ENCODE results near the gene CARMIL1. TPM values are rescaled to one million over a fixed set of nuclear protein-coding genes. Genes with fewer than 3 reads are reported as not detected.
"Not testable (repeated sequence)": the region's sequence is repeated elsewhere in the genome, so short reads cannot be mapped to it uniquely, and the experiment has no call there.

The CARMIL1 gene
- polyA plus RNA-seq, 2 donors, result 6.9 to 9.5 TPM

DNA sequence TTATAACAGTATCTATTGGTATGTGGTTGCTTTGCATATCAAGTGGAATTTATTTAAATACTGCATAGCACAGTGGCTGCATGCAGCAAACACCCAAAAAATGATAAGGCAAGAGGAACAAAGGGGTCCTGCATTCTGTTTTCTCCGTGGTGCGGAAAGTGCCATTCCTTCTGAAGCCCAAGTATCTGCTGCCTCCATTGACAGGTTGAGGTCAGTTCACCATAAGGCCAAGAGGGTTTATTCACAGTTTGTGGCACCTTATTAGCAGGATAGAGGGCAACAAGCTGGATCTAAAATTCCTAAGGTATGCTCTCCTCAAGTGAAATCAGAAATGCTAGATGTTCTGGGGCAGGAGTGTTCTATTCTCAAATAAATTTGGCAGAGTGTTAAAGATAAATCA, 9.3 kb downstream of the CARMIL1 start:
- Histone ChIP-seq H3K4me3 (ENCODE audit: low read depth in 1 of 2, low read length in 2 of 2) (no peak overlapping the region), H3K36me3 (ENCODE audit: control insufficient read depth in 2 of 2, insufficient read depth in 2 of 2, low read length in 1 of 2) (no peaks in the 10 kb centered on the region), H3K9me3 (ENCODE audit: control insufficient read depth in 2 of 2, insufficient read depth in 1 of 2, low read depth in 1 of 2, low read length in 1 of 2) (no peaks in the 10 kb centered on the region), H3K27me3 (ENCODE audit: control insufficient read depth in 1 of 2, insufficient read depth in 2 of 2, low read length in 2 of 2) (no peaks in the 10 kb centered on the region), H3K4me1 (ENCODE audit: control insufficient read depth in 2 of 2, insufficient read depth in 2 of 2, low read length in 1 of 2) (peaks cover 0 to 5% of the 10 kb centered on the region in 2 donors), H3K27ac (ENCODE audit: low read depth in 2 of 2, low read length in 1 of 2) (peak overlapping the region in 1 of 2 donors; percentile 22)
- WGBS, 2 donors, result 92 to 93% methylated on average over 2 of the region's 2 CpGs

GRCh38 chr6:25290306-25291060, 11.3 kb downstream of the CARMIL1 start:
- Histone ChIP-seq H3K36me3 (ENCODE audit: control insufficient read depth in 2 of 2, insufficient read depth in 2 of 2, low read length in 1 of 2) (no peaks in the 10 kb centered on the region), H3K4me3 (ENCODE audit: low read depth in 1 of 2, low read length in 2 of 2) (no peak overlapping the region), H3K27ac (ENCODE audit: low read depth in 2 of 2, low read length in 1 of 2) (no peak overlapping the region), H3K9me3 (ENCODE audit: control insufficient read depth in 2 of 2, insufficient read depth in 1 of 2, low read depth in 1 of 2, low read length in 1 of 2) (no peaks in the 10 kb centered on the region), H3K4me1 (ENCODE audit: control insufficient read depth in 2 of 2, insufficient read depth in 2 of 2, low read length in 1 of 2) (peaks cover 0 to 5% of the 10 kb centered on the region in 2 donors), H3K27me3 (ENCODE audit: control insufficient read depth in 1 of 2, insufficient read depth in 2 of 2, low read length in 2 of 2) (no peaks in the 10 kb centered on the region)
- WGBS, 2 donors, result 78 to 79% methylated on average over 5 of the region's 5 CpGs

- WGBS, 2 donors, result 67 to 77% methylated on average over 4 of the region's 4 CpGs
- H3K4me3 ChIP-seq (ENCODE audit: low read depth in 1 of 2, low read length in 2 of 2), result no peak overlapping the region
- H3K9me3 ChIP-seq (ENCODE audit: control insufficient read depth in 2 of 2, insufficient read depth in 1 of 2, low read depth in 1 of 2, low read length in 1 of 2), result no peaks in the 10 kb centered on the region
- H3K27ac ChIP-seq (ENCODE audit: low read depth in 2 of 2, low read length in 1 of 2), result no peak overlapping the region
- H3K4me1 ChIP-seq (ENCODE audit: control insufficient read depth in 2 of 2, insufficient read depth in 2 of 2, low read length in 1 of 2), result peaks cover 0 to 7% of the 10 kb centered on the region in 2 donors
- H3K36me3 ChIP-seq (ENCODE audit: control insufficient read depth in 2 of 2, insufficient read depth in 2 of 2, low read length in 1 of 2), result no peaks in the 10 kb centered on the region
- H3K27me3 ChIP-seq (ENCODE audit: control insufficient read depth in 1 of 2, insufficient read depth in 2 of 2, low read length in 2 of 2), result no peaks in the 10 kb centered on the region
Measured at GRCh38 chr6:25292384-25292783, 13.2 kb downstream of the CARMIL1 start.

DNA sequence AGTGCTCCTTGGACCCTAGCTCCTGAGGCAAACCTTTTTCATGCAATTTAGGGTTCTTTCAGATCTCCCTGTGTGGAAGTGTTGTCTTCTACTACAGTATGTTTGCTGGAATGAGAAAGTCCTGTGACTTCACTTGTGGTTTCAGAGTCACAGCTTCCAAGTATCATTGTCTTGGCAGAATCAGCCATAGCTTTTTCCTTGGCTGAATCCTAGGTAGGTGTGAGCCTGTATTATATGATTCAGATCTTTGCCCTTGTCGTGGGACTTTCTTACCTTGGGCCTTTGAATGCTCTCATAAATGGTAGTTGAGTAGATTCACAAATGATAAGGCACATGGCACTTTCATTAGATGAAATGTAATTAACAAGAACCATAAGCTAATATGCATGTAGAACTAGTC, 16.5 kb downstream of the CARMIL1 start:
- Histone ChIP-seq H3K27me3 (ENCODE audit: control insufficient read depth in 1 of 2, insufficient read depth in 2 of 2, low read length in 2 of 2) (no peaks in the 10 kb centered on the region), H3K4me1 (ENCODE audit: control insufficient read depth in 2 of 2, insufficient read depth in 2 of 2, low read length in 1 of 2) (peaks cover 0 to 2% of the 10 kb centered on the region in 2 donors), H3K36me3 (ENCODE audit: control insufficient read depth in 2 of 2, insufficient read depth in 2 of 2, low read length in 1 of 2) (no peaks in the 10 kb centered on the region), H3K4me3 (ENCODE audit: low read depth in 1 of 2, low read length in 2 of 2) (no peak overlapping the region), H3K27ac (ENCODE audit: low read depth in 2 of 2, low read length in 1 of 2) (no peak overlapping the region), H3K9me3 (ENCODE audit: control insufficient read depth in 2 of 2, insufficient read depth in 1 of 2, low read depth in 1 of 2, low read length in 1 of 2) (no peaks in the 10 kb centered on the region)
- WGBS, 2 donors, result 36 to 37% methylated on average over 1 of the region's 1 CpG

GRCh38 chr6:25296217-25296905, 17.2 kb downstream of the CARMIL1 start:
- H3K9me3 ChIP-seq (ENCODE audit: control insufficient read depth in 2 of 2, insufficient read depth in 1 of 2, low read depth in 1 of 2, low read length in 1 of 2), result no peaks in the 10 kb centered on the region
- H3K36me3 ChIP-seq (ENCODE audit: control insufficient read depth in 2 of 2, insufficient read depth in 2 of 2, low read length in 1 of 2), result no peaks in the 10 kb centered on the region
- H3K4me1 ChIP-seq (ENCODE audit: control insufficient read depth in 2 of 2, insufficient read depth in 2 of 2, low read length in 1 of 2), result peaks cover 0 to 2% of the 10 kb centered on the region in 2 donors
- no peaks in the 10 kb centered on the region for H3K27me3 ChIP-seq (ENCODE audit: control insufficient read depth in 1 of 2, insufficient read depth in 2 of 2, low read length in 2 of 2)
- peak overlapping the region in 1 of 2 donors; percentile 47 for H3K27ac ChIP-seq (ENCODE audit: low read depth in 2 of 2, low read length in 1 of 2)
- no peak overlapping the region for H3K4me3 ChIP-seq (ENCODE audit: low read depth in 1 of 2, low read length in 2 of 2)
- WGBS, 2 donors, result 86 to 93% methylated on average over 2 of the region's 2 CpGs

GRCh38 chr6:25297039-25297441, 17.9 kb downstream of the CARMIL1 start:
- WGBS, 2 donors, result 58 to 62% methylated on average over 2 of the region's 2 CpGs
- Histone ChIP-seq H3K27ac (ENCODE audit: low read depth in 2 of 2, low read length in 1 of 2) (no peak overlapping the region), H3K27me3 (ENCODE audit: control insufficient read depth in 1 of 2, insufficient read depth in 2 of 2, low read length in 2 of 2) (no peaks in the 10 kb centered on the region)

GRCh38 chr6:25297823-25298522, 18.8 kb downstream of the CARMIL1 start:
- peaks cover 0 to 2% of the 10 kb centered on the region in 2 donors for H3K4me1 ChIP-seq (ENCODE audit: control insufficient read depth in 2 of 2, insufficient read depth in 2 of 2, low read length in 1 of 2)
- H3K27me3 ChIP-seq (ENCODE audit: control insufficient read depth in 1 of 2, insufficient read depth in 2 of 2, low read length in 2 of 2), result no peaks in the 10 kb centered on the region
- no peaks in the 10 kb centered on the region for H3K36me3 ChIP-seq (ENCODE audit: control insufficient read depth in 2 of 2, insufficient read depth in 2 of 2, low read length in 1 of 2)
- H3K4me3 ChIP-seq (ENCODE audit: low read depth in 1 of 2, low read length in 2 of 2), result no peak overlapping the region
- no peak overlapping the region for H3K27ac ChIP-seq (ENCODE audit: low read depth in 2 of 2, low read length in 1 of 2)
- no peaks in the 10 kb centered on the region for H3K9me3 ChIP-seq (ENCODE audit: control insufficient read depth in 2 of 2, insufficient read depth in 1 of 2, low read depth in 1 of 2, low read length in 1 of 2)
- WGBS, 2 donors, result 78 to 87% methylated on average over 3 of the region's 3 CpGs

More at GRCh38 chr6:25297039-25297441, 17.9 kb downstream of the CARMIL1 start:
- Histone ChIP-seq H3K36me3 (ENCODE audit: control insufficient read depth in 2 of 2, insufficient read depth in 2 of 2, low read length in 1 of 2) (no peaks in the 10 kb centered on the region), H3K9me3 (ENCODE audit: control insufficient read depth in 2 of 2, insufficient read depth in 1 of 2, low read depth in 1 of 2, low read length in 1 of 2) (no peaks in the 10 kb centered on the region), H3K4me1 (ENCODE audit: control insufficient read depth in 2 of 2, insufficient read depth in 2 of 2, low read length in 1 of 2) (peaks cover 0 to 2% of the 10 kb centered on the region in 2 donors), H3K4me3 (ENCODE audit: low read depth in 1 of 2, low read length in 2 of 2) (no peak overlapping the region)

GRCh38 chr6:25298523-25298865, 19.3 kb downstream of the CARMIL1 start:
- 86 to 88% methylated on average over 8 of the region's 8 CpGs for WGBS, 2 donors
- not testable (repeated sequence) for H3K4me3 ChIP-seq (ENCODE audit: low read depth in 1 of 2, low read length in 2 of 2); H3K27me3 ChIP-seq (ENCODE audit: control insufficient read depth in 1 of 2, insufficient read depth in 2 of 2, low read length in 2 of 2); H3K9me3 ChIP-seq (ENCODE audit: control insufficient read depth in 2 of 2, insufficient read depth in 1 of 2, low read depth in 1 of 2, low read length in 1 of 2); H3K27ac ChIP-seq (ENCODE audit: low read depth in 2 of 2, low read length in 1 of 2); H3K4me1 ChIP-seq (ENCODE audit: control insufficient read depth in 2 of 2, insufficient read depth in 2 of 2, low read length in 1 of 2); H3K36me3 ChIP-seq (ENCODE audit: control insufficient read depth in 2 of 2, insufficient read depth in 2 of 2, low read length in 1 of 2)

DNA sequence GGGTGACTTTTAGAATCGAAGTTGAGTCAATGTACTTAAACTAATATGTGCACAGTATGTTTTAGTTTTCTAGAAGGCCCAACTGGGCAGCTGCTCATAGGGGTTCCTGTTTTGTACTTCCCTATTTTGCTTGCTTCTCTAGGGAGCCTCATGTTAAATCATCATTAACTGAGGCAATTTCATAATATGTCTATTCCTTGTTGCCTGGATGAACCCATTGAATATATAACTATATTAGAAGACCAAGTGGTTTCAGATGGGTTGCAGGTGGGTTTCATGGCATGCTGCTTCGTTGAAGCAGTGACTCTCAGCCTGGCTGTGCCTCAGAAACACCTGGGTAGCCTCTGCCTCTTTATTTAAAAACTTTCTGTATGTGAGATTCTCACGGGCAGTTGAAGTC, 22.2 kb downstream of the CARMIL1 start:
- H3K4me3 ChIP-seq (ENCODE audit: low read depth in 1 of 2, low read length in 2 of 2), result no peak overlapping the region
- 70 to 79% methylated on average over 3 of the region's 3 CpGs for WGBS, 2 donors
- H3K9me3 ChIP-seq (ENCODE audit: control insufficient read depth in 2 of 2, insufficient read depth in 1 of 2, low read depth in 1 of 2, low read length in 1 of 2), result peaks cover 0 to 2% of the 10 kb centered on the region in 2 donors
- H3K4me1 ChIP-seq (ENCODE audit: control insufficient read depth in 2 of 2, insufficient read depth in 2 of 2, low read length in 1 of 2), result no peaks in the 10 kb centered on the region
- no peak overlapping the region for H3K27ac ChIP-seq (ENCODE audit: low read depth in 2 of 2, low read length in 1 of 2)
- no peaks in the 10 kb centered on the region for H3K27me3 ChIP-seq (ENCODE audit: control insufficient read depth in 1 of 2, insufficient read depth in 2 of 2, low read length in 2 of 2)
- H3K36me3 ChIP-seq (ENCODE audit: control insufficient read depth in 2 of 2, insufficient read depth in 2 of 2, low read length in 1 of 2), result no peaks in the 10 kb centered on the region

Measured in esophagus (tissue), 2 donors.